Activated CD4-positive, alpha-beta T cell treated with anti-CD3 and anti-CD28 coated beads, Interleukin-2, Interleukin-4, amounts not matched to agents 100 ng/mL and 50 ng/mL, durations not matched to agents 16 hours and 8 hours (primary cell): ENCODE data around the gene UPF1.

Experiments used
- DNase-seq: peaks from one replicate; pipeline ENCODE4 v3.0.0-alpha.2; 2020; ENCODE audit warnings: low spot score

Gene UPF1

GRCh38 chr19:18875726-18876125, 44.0 kb downstream of the UPF1 start:
- DNase-seq = no peak

- no peak for DNase-seq
Observed at GRCh38 chr19:18876865-18877264, 45.1 kb downstream of the UPF1 start.

- DNase-seq = no peak
Observed at GRCh38 chr19:18878058-18878797, 46.5 kb downstream of the UPF1 start.

- no peak for DNase-seq
Observed at GRCh38 chr19:18878858-18879578, 47.3 kb downstream of the UPF1 start.

- DNase-seq = no peak
Observed at GRCh38 chr19:18879579-18880373, 48.0 kb downstream of the UPF1 start.

- DNase-seq = no peak
Observed at GRCh38 chr19:18881491-18881890, 49.7 kb downstream of the UPF1 start.

GRCh38 chr19:18883526-18884304, 52.0 kb downstream of the UPF1 start:
- no peak for DNase-seq

GRCh38 chr19:18886972-18887371, 55.2 kb downstream of the UPF1 start:
- DNase-seq = no peak

GRCh38 chr19:18889949-18890745, 58.4 kb downstream of the UPF1 start:
- no peak for DNase-seq

- DNase-seq = no peak
Observed at GRCh38 chr19:18893587-18894253, 62.0 kb downstream of the UPF1 start.

GRCh38 chr19:18894254-18895037, 62.7 kb downstream of the UPF1 start:
- no peak for DNase-seq

GRCh38 chr19:18895038-18895823, 63.5 kb downstream of the UPF1 start:
- no peak for DNase-seq

GRCh38 chr19:18895824-18896341, 64.1 kb downstream of the UPF1 start, which contains the start of gene CERS1:
TSS of gene CERS1 (minus strand) at chr19:18896158. CDS start at chr19:18896072, 86 bp downstream.
- DNase-seq = no peak

- no peak for DNase-seq
Observed at GRCh38 chr19:18896421-18896841, 64.7 kb downstream of the UPF1 start.

GRCh38 chr19:18897094-18898029, 65.6 kb downstream of the UPF1 start:
- DNase-seq = no peak

- DNase-seq = no peak
Observed at GRCh38 chr19:18898081-18898606, 66.4 kb downstream of the UPF1 start.
